ENCODE measurements around the gene FAF1. TPM values are rescaled to one million over a fixed set of nuclear protein-coding genes. Genes with fewer than 3 reads are reported as not detected.

Gene FAF1
- total RNA-seq, 4 donors from 2014 or later = 39.7 to 60.6 (median 42.9) TPM

DNA sequence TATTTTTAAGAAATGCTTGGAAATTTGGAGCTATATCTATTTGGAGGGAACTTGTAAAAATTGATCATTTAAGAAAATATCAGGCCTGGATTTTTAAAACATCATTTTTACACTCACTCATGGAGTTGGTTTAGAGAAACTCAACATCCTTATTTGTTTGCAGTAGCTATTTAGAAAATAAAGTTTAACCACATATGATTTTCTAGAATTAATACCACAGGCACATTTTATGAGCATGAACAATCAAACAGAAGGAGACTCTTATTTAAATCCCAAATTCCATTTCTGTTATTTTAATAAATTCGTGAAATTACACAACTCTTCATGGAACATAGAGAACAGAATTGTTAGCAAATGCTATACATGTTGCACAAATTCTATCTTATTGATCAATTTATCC, 13.2 kb upstream of the FAF1 start:
- TF ChIP-seq, protein P1, sequence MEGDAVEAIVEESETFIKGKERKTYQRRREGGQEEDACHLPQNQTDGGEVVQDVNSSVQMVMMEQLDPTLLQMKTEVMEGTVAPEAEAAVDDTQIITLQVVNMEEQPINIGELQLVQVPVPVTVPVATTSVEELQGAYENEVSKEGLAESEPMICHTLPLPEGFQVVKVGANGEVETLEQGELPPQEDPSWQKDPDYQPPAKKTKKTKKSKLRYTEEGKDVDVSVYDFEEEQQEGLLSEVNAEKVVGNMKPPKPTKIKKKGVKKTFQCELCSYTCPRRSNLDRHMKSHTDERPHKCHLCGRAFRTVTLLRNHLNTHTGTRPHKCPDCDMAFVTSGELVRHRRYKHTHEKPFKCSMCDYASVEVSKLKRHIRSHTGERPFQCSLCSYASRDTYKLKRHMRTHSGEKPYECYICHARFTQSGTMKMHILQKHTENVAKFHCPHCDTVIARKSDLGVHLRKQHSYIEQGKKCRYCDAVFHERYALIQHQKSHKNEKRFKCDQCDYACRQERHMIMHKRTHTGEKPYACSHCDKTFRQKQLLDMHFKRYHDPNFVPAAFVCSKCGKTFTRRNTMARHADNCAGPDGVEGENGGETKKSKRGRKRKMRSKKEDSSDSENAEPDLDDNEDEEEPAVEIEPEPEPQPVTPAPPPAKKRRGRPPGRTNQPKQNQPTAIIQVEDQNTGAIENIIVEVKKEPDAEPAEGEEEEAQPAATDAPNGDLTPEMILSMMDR (IDR thresholded peaks at IDR 0.05) = no peak
- TF ChIP-seq POLR2A (IDR thresholded peaks at IDR 0.05; ENCODE audit: low read depth) (no peak), EP300 (IDR thresholded peaks at IDR 0.05) (no peak), POLR2AphosphoS5 (IDR thresholded peaks at IDR 0.05) (no peak)
- peak overlapping the region; percentile 68 to 99 (median 96) for H3K27ac ChIP-seq (replicated peaks in 1 of 4)
- H3K27me3 ChIP-seq = no peaks in the 10 kb centered on the region
- no peak for DNase-seq (ENCODE audit: extremely low spot score)
- intact Hi-C loops (cut with DNase I) = no loop called here
- WGBS = 68% methylated on average over 1 of the region's 1 CpG
- H3K36me3 ChIP-seq = peaks cover 0 to 5% (median 0%) of the 10 kb centered on the region in 4 donors
- peaks cover 0 to 33% (median 19%) of the 10 kb centered on the region in 4 donors for H3K4me1 ChIP-seq
- no peaks in the 10 kb centered on the region for H3K9me3 ChIP-seq
- H3K4me3 ChIP-seq = peak overlapping the region; percentile 24 to 98 (median 80)

DNA sequence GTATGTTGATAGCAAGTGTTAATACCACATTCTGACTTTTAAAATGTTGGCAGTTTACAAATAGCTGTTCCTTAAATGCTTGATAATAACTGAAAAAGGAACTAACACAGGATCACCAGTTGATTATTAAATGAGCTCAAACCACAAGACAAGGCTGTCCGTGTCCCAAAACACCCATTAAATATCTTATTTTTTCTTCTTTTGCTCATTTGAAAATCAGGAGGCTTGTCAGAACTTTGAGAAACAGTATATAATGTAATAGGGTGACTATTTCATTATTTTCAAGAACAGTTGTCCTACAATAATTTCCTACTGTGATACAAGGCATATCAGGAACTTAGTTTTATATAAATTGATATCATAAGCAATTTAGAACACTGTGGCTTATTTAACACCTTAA, 12.7 kb upstream of the FAF1 start:
- Histone ChIP-seq H3K27me3 (no peaks in the 10 kb centered on the region), H3K4me1 (peaks cover 2 to 34% (median 20%) of the 10 kb centered on the region in 4 donors), H3K9me3 (no peaks in the 10 kb centered on the region), H3K36me3 (peaks cover 0 to 5% (median 0%) of the 10 kb centered on the region in 4 donors), H3K4me3 (peak overlapping the region; percentile 24 to 98 (median 80)), H3K27ac (replicated peaks in 1 of 4) (peak overlapping the region; percentile 68 to 99 (median 96))
- 12% methylated on average over 1 of the region's 1 CpG for WGBS
- no peak for DNase-seq (ENCODE audit: extremely low spot score)
- TF ChIP-seq, protein P1 (IDR thresholded peaks at IDR 0.05) = no peak
- TF ChIP-seq POLR2A (IDR thresholded peaks at IDR 0.05; ENCODE audit: low read depth) = no peak
- no peak for TF ChIP-seq EP300 (IDR thresholded peaks at IDR 0.05)
- TF ChIP-seq POLR2AphosphoS5 (IDR thresholded peaks at IDR 0.05) = no peak
- intact Hi-C loops (cut with DNase I) = no loop called here

DNA sequence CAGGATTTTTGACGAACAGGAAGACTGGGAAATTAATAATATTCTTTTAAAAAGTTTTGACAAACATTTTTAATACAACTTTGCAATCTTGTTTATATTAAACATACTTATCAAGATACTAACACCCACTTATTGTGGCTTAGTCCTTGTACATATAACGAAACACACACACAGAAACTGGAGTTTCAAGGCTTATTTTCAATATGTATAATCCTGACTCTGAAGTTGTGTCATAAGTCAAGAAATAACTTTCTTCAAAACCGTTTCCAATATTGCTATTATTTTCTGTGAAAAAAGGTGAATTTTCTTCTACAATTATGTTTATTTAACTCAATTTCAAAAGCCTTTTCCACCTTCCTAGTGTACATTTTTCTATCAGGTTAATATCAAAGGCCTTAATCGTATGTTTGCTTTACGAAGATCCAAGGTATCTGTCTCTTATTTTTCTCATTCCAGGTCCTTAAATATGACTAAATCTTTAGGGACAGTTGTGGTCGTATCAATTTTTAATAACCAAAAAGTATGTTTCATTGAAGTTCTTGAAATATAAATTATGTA, 11.8 kb upstream of the FAF1 start:
- peaks cover 10 to 44% (median 29%) of the 10 kb centered on the region in 4 donors for H3K4me1 ChIP-seq
- H3K27me3 ChIP-seq = no peaks in the 10 kb centered on the region
- TF ChIP-seq, protein P1 (IDR thresholded peaks at IDR 0.05) = no peak
- TF ChIP-seq POLR2AphosphoS5 (IDR thresholded peaks at IDR 0.05) (no peak), POLR2A (IDR thresholded peaks at IDR 0.05; ENCODE audit: low read depth) (no peak), EP300 (IDR thresholded peaks at IDR 0.05) (no peak)
- H3K36me3 ChIP-seq = peaks cover 0 to 5% (median 0%) of the 10 kb centered on the region in 4 donors
- no peaks in the 10 kb centered on the region for H3K9me3 ChIP-seq
- intact Hi-C loops (cut with DNase I) = no loop called here
- H3K27ac ChIP-seq (replicated peaks in 1 of 4) = peak overlapping the region; percentile 95 to 99 (median 98)
- WGBS = 44% methylated on average over 6 of the region's 6 CpGs
- H3K4me3 ChIP-seq = peak overlapping the region; percentile 71 to 98 (median 82)
- DNase-seq (ENCODE audit: extremely low spot score) = no peak

DNA sequence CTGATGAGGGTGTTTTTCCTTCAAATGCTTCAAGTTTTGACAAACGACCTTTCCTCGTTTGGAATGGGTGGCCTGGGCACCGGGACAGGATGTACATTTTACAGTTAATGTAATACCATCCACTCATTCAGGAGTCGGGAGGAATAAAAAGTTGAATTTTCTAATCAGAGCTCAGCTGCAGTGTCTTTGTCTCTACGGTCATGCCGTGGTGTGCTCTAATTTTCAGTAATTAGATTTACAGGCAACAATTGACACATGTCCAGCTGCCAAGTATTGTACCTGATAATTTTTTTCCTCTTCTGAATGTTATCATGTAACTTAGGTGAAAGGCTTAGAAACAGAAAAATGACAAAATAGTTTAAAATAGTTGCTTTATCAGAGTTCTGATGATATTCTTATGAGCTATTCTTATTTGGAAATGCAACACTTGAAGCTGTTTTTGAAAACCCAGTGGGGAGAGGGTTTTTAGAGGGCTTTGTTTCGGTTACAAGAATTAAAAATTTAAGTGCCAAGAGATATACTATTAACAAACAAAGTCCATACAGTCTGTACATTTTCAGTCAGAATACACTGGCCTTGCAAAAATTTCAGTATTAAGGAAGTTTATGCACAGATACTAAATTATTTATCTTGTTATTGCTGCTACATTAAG, 11.0 kb upstream of the FAF1 start:
- intact Hi-C loops (cut with DNase I) = no loop called here

More for the DNA sequence above, 11.0 kb upstream of the FAF1 start:
- no peak for TF ChIP-seq EP300 (IDR thresholded peaks at IDR 0.05)
- TF ChIP-seq POLR2A (IDR thresholded peaks at IDR 0.05; ENCODE audit: low read depth) = no peak
- TF ChIP-seq POLR2AphosphoS5 (IDR thresholded peaks at IDR 0.05) = no peak
- TF ChIP-seq, protein P1 (IDR thresholded peaks at IDR 0.05) = no peak
- H3K4me3 ChIP-seq = peak overlapping the region; percentile 71 to 98 (median 82)
- H3K27me3 ChIP-seq = no peaks in the 10 kb centered on the region
- WGBS = 11% methylated on average over 7 of the region's 7 CpGs
- H3K27ac ChIP-seq (replicated peaks in 1 of 4) = peak overlapping the region; percentile 95 to 99 (median 98)
- H3K9me3 ChIP-seq = no peaks in the 10 kb centered on the region
- no peak for DNase-seq (ENCODE audit: extremely low spot score)
- H3K4me1 ChIP-seq = peaks cover 13 to 42% (median 25%) of the 10 kb centered on the region in 4 donors
- H3K36me3 ChIP-seq = peaks cover 0 to 5% (median 0%) of the 10 kb centered on the region in 4 donors

All from esophagus muscularis mucosa (tissue), 4 donors.